HUES6 (cell line): ENCODE data around the gene MGLL.

ENCODE experiments used
- H3K27ac ChIP-seq: 2 replicates; pipeline ENCODE4 v1.7.0; 2013; ENCODE audit warnings: low read depth, mild to moderate bottlenecking, low read length, inconsistent platforms
- H3K27me3 ChIP-seq: 2 replicates; pipeline ENCODE4 v1.6.1; 2013; ENCODE audit warnings: low read length; ENCODE audit not compliant: control insufficient read depth, insufficient read depth
- H3K36me3 ChIP-seq: 2 replicates; pipeline ENCODE4 v1.6.1; 2013; ENCODE audit warnings: low read length; ENCODE audit not compliant: control insufficient read depth, insufficient read depth
- H3K4me1 ChIP-seq: 2 replicates; pipeline ENCODE4 v1.6.1; 2013; ENCODE audit warnings: low read length; ENCODE audit not compliant: control insufficient read depth, insufficient read depth
- H3K4me3 ChIP-seq: 2 replicates; pipeline ENCODE4 v1.5.1; 2013; ENCODE audit warnings: low read depth, low read length
- H3K9ac ChIP-seq: one replicate; pipeline ENCODE4 v1.6.1; 2013; ENCODE audit warnings: mild to moderate bottlenecking, low read length
- H3K9me3 ChIP-seq: 2 replicates; pipeline ENCODE4 v1.6.1; 2013; ENCODE audit warnings: low read depth, low read length; ENCODE audit not compliant: control insufficient read depth, insufficient read depth

MGLL gene

GRCh38 chr3:127746400-127747057 is 75.8 kb downstream of the MGLL start:
- H3K9ac ChIP-seq = no peak overlapping the region
- H3K9me3 ChIP-seq = no peaks in the 10 kb centered on the region
- H3K27ac ChIP-seq = no peak overlapping the region
- H3K4me3 ChIP-seq = no peak overlapping the region
- no peaks in the 10 kb centered on the region for H3K36me3 ChIP-seq
- peaks cover 7% of the 10 kb centered on the region; the same call in 1 of the 2 replicates for H3K4me1 ChIP-seq
- no peaks in the 10 kb centered on the region for H3K27me3 ChIP-seq

- H3K27ac ChIP-seq = no peak overlapping the region
- H3K9me3 ChIP-seq = no peaks in the 10 kb centered on the region
- H3K27me3 ChIP-seq = no peaks in the 10 kb centered on the region
- no peak overlapping the region for H3K4me3 ChIP-seq
- no peak overlapping the region for H3K9ac ChIP-seq
- no peaks in the 10 kb centered on the region for H3K36me3 ChIP-seq
- peaks cover 7% of the 10 kb centered on the region; the same call in 1 of the 2 replicates for H3K4me1 ChIP-seq
These were observed 76.5 kb downstream of the MGLL start for GRCh38 chr3:127745656-127746399.

- Histone ChIP-seq H3K27me3 (no peaks in the 10 kb centered on the region), H3K27ac (no peak overlapping the region), H3K9me3 (no peaks in the 10 kb centered on the region), H3K4me3 (no peak overlapping the region), H3K36me3 (no peaks in the 10 kb centered on the region), H3K4me1 (peaks cover 7% of the 10 kb centered on the region; the same call in 1 of the 2 replicates), H3K9ac (no peak overlapping the region)
These were observed 77.4 kb downstream of the MGLL start for GRCh38 chr3:127744875-127745274.

- H3K4me1 ChIP-seq = peaks cover 7% of the 10 kb centered on the region; the same call in 1 of the 2 replicates
- H3K36me3 ChIP-seq = no peaks in the 10 kb centered on the region
These were observed 78.0 kb downstream of the MGLL start for GRCh38 chr3:127744253-127744815.

GRCh38 chr3:127743351-127744252 is 78.7 kb downstream of the MGLL start:
- H3K9ac ChIP-seq = no peak overlapping the region
- no peaks in the 10 kb centered on the region for H3K9me3 ChIP-seq
- peaks cover 7% of the 10 kb centered on the region; the same call in 1 of the 2 replicates for H3K4me1 ChIP-seq
- no peaks in the 10 kb centered on the region for H3K36me3 ChIP-seq
- H3K27me3 ChIP-seq = no peaks in the 10 kb centered on the region
- H3K4me3 ChIP-seq = no peak overlapping the region
- no peak overlapping the region for H3K27ac ChIP-seq

More at GRCh38 chr3:127744253-127744815, 78.0 kb downstream of the MGLL start:
- no peak overlapping the region for H3K27ac ChIP-seq
- H3K27me3 ChIP-seq = no peaks in the 10 kb centered on the region
- no peak overlapping the region for H3K9ac ChIP-seq
- H3K4me3 ChIP-seq = no peak overlapping the region
- H3K9me3 ChIP-seq = no peaks in the 10 kb centered on the region

GRCh38 chr3:127742580-127742979 is 79.7 kb downstream of the MGLL start:
- Histone ChIP-seq H3K27ac (no peak overlapping the region), H3K36me3 (no peaks in the 10 kb centered on the region), H3K9ac (no peak overlapping the region), H3K4me3 (no peak overlapping the region), H3K9me3 (no peaks in the 10 kb centered on the region), H3K27me3 (no peaks in the 10 kb centered on the region), H3K4me1 (peaks cover 11% of the 10 kb centered on the region; the same call in 1 of the 2 replicates)

GRCh38 chr3:127741690-127742089 is 80.6 kb downstream of the MGLL start:
- Histone ChIP-seq H3K4me3 (no peak overlapping the region), H3K27ac (no peak overlapping the region), H3K27me3 (no peaks in the 10 kb centered on the region), H3K9ac (no peak overlapping the region), H3K9me3 (no peaks in the 10 kb centered on the region), H3K4me1 (peaks cover 10% of the 10 kb centered on the region; the same call in 1 of the 2 replicates), H3K36me3 (no peaks in the 10 kb centered on the region)

- Histone ChIP-seq H3K27me3 (no peaks in the 10 kb centered on the region), H3K36me3 (no peaks in the 10 kb centered on the region), H3K4me3 (no peak overlapping the region), H3K27ac (no peak overlapping the region), H3K9me3 (no peaks in the 10 kb centered on the region), H3K4me1 (peaks cover 9% of the 10 kb centered on the region; the same call in 1 of the 2 replicates), H3K9ac (no peak overlapping the region)
These were observed 81.1 kb downstream of the MGLL start for GRCh38 chr3:127741246-127741645.

- H3K36me3 ChIP-seq = no peaks in the 10 kb centered on the region
- H3K9ac ChIP-seq = no peak overlapping the region
- H3K9me3 ChIP-seq = no peaks in the 10 kb centered on the region
- H3K27ac ChIP-seq = no peak overlapping the region
- peaks cover 16% of the 10 kb centered on the region; the same call in 1 of the 2 replicates for H3K4me1 ChIP-seq
- H3K4me3 ChIP-seq = no peak overlapping the region
- H3K27me3 ChIP-seq = no peaks in the 10 kb centered on the region
These were observed 82.0 kb downstream of the MGLL start for GRCh38 chr3:127740136-127740915.
